Upper lobe of left lung (tissue), 6 donors: ENCODE measurements around the gene GABPA. TPM values are rescaled to one million over a fixed set of nuclear protein-coding genes. Genes with fewer than 3 reads are reported as not detected.
A peak's percentile ranks its signal among the peaks of the same experiment; 100 is the strongest.

Source experiments
- ATAC-seq, 2 donors: fragments of 200-7000 bp; cut with Tn5 transposase; one replicate each; pipeline ENCODE4 v1.9.1; 2022; ENCODE audit warnings: mild to moderate bottlenecking in 2 of 2, moderate library complexity in 2 of 2; ENCODE audit not compliant: low FRiP score in 2 of 2
- DNase-seq, 2 donors: peaks; one replicate each; pipeline ENCODE4 v3.0.0-alpha.2; 2019 to 2020
- H3K27ac ChIP-seq, 4 donors: fragments of 200-600 bp; sonication (generic); one replicate each; pipeline ENCODE4 v1.5.1; 2016 to 2019
- H3K27me3 ChIP-seq, 4 donors: fragments of 200-600 bp; sonication (generic); one replicate each; pipeline ENCODE4 v1.5.1; 2017 to 2019
- H3K36me3 ChIP-seq, 4 donors: fragments of 200-600 bp; sonication (generic); one replicate each; pipeline ENCODE4 v1.5.1; 2016 to 2019
- H3K4me1 ChIP-seq, 4 donors: fragments of 200-600 bp; sonication (generic); one replicate each; pipeline ENCODE4 v1.5.1; 2018 to 2019
- H3K4me3 ChIP-seq, 4 donors: fragments of 200-600 bp; sonication (generic); one replicate each; pipeline ENCODE4 v1.5.1; 2017 to 2019; ENCODE audit warnings: mild to moderate bottlenecking in 2 of 4, moderate library complexity in 1 of 4
- H3K9me3 ChIP-seq, 4 donors: fragments of 200-600 bp; sonication (generic); one replicate each; pipeline ENCODE4 v1.5.1; 2018 to 2019
- EP300 ChIP-seq, 4 donors: sonication (generic); formaldehyde crosslinking; IDR thresholded peaks; one replicate each; pipeline ENCODE4 v1.5.1; 2017; ENCODE audit warnings: antibody characterized with exemption in 4 of 4, control low read depth in 2 of 4
- POLR2A ChIP-seq, 4 donors: fragments of 450-650 bp; IDR thresholded peaks; one replicate each; pipeline ENCODE4 v1.5.1; 2016 to 2017; ENCODE audit warnings: antibody characterized with exemption in 4 of 4, mild to moderate bottlenecking in 2 of 4
- POLR2AphosphoS5 ChIP-seq, 2 donors: sonication (generic); formaldehyde crosslinking; IDR thresholded peaks; one replicate each; pipeline ENCODE4 v1.5.1; 2017; ENCODE audit warnings: antibody characterized with exemption in 2 of 2
- WGBS, 2 donors: methylation state at CpG; one replicate each; pipeline ENCODE4 v1.1.5; 2017 to 2018; 5-methylcytosine and 5-hydroxymethylcytosine counted together
- total RNA-seq, 6 donors: library from RNA; depleted of rRNA in 4 of 6; stranded (reverse); fragments of >200 nt in 4 of 6; gene quantifications; one replicate each; pipeline versions ENCODE4 v1.1.0 to v1.2.1, GENCODE V29; 2016 to 2021
- TF ChIP-seq, protein P1 (sequence below), 6 experiments: fragments of 450-650 bp in 4 of 6; fragments of 200-600 bp in 2 of 6; sonication (generic) in 2 of 6; IDR thresholded peaks; one replicate each; pipeline ENCODE4 v1.5.1; 2016 to 2019; ENCODE audit warnings: antibody characterized with exemption in 6 of 6
- donor health status: DM: no; HTN: no; CAD: no; lungs with moderate emphysema.
- donor health status: DM: no; HTN: yes; CAD: no; lungs with severe emphysema.

Gene GABPA
- total RNA-seq, 6 donors from 2014 or later: 10.0 to 31.6 (median 18.6) TPM

- WGBS, 2 donors: 96 to 100% methylated on average over 1 of the region's 1 CpG
- H3K36me3 ChIP-seq: peaks cover 0 to 59% (median 20%) of the 10 kb centered on the region in 4 donors
Measured at GRCh38 chr21:25752416-25752815, 17.6 kb downstream of the GABPA start.

GRCh38 chr21:25756190-25756932 lies 21.6 kb downstream of the GABPA start:
- H3K4me1 ChIP-seq: peaks cover 0 to 2% (median 0%) of the 10 kb centered on the region in 4 donors
- 60 to 66% methylated on average over 6 of the region's 6 CpGs for WGBS, 2 donors
- H3K27me3 ChIP-seq: no peaks in the 10 kb centered on the region
- DNase-seq (no peak), ATAC-seq (no peak)
- H3K9me3 ChIP-seq: no peaks in the 10 kb centered on the region
- TF ChIP-seq EP300 (IDR thresholded peaks at IDR 0.05) (no peak), POLR2AphosphoS5 (IDR thresholded peaks at IDR 0.05) (no peak), POLR2A (IDR thresholded peaks at IDR 0.05) (no peak)
- TF ChIP-seq, protein P1, sequence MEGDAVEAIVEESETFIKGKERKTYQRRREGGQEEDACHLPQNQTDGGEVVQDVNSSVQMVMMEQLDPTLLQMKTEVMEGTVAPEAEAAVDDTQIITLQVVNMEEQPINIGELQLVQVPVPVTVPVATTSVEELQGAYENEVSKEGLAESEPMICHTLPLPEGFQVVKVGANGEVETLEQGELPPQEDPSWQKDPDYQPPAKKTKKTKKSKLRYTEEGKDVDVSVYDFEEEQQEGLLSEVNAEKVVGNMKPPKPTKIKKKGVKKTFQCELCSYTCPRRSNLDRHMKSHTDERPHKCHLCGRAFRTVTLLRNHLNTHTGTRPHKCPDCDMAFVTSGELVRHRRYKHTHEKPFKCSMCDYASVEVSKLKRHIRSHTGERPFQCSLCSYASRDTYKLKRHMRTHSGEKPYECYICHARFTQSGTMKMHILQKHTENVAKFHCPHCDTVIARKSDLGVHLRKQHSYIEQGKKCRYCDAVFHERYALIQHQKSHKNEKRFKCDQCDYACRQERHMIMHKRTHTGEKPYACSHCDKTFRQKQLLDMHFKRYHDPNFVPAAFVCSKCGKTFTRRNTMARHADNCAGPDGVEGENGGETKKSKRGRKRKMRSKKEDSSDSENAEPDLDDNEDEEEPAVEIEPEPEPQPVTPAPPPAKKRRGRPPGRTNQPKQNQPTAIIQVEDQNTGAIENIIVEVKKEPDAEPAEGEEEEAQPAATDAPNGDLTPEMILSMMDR (IDR thresholded peaks at IDR 0.05): no peak
- H3K27ac ChIP-seq: peak overlapping the region; percentile 26 to 81 (median 42)
- H3K36me3 ChIP-seq: peaks cover 4 to 67% (median 29%) of the 10 kb centered on the region in 4 donors
- H3K4me3 ChIP-seq: peak overlapping the region in 1 of 4 donors; percentile 2

More at GRCh38 chr21:25752416-25752815, 17.6 kb downstream of the GABPA start:
- no peaks in the 10 kb centered on the region for H3K9me3 ChIP-seq
- no peak overlapping the region for H3K4me3 ChIP-seq
- no peaks in the 10 kb centered on the region for H3K27me3 ChIP-seq
- TF ChIP-seq POLR2AphosphoS5 (IDR thresholded peaks at IDR 0.05) (no peak), EP300 (IDR thresholded peaks at IDR 0.05) (no peak), POLR2A (IDR thresholded peaks at IDR 0.05) (no peak)
- TF ChIP-seq, protein P1 (IDR thresholded peaks at IDR 0.05): no peak
- ATAC-seq (no peak), DNase-seq (no peak)
- H3K27ac ChIP-seq: no peak overlapping the region
- peaks cover 0 to 2% (median 0%) of the 10 kb centered on the region in 4 donors for H3K4me1 ChIP-seq

- Histone ChIP-seq H3K27me3 (no peaks in the 10 kb centered on the region), H3K4me1 (peaks cover 0 to 2% (median 0%) of the 10 kb centered on the region in 4 donors), H3K36me3 (peaks cover 4 to 72% (median 24%) of the 10 kb centered on the region in 4 donors), H3K27ac (peak overlapping the region in 2 of 4 donors; percentile 47 to 81), H3K9me3 (no peaks in the 10 kb centered on the region), H3K4me3 (no peak overlapping the region)
- no peak for DNase-seq
- no peak for TF ChIP-seq POLR2AphosphoS5 (IDR thresholded peaks at IDR 0.05)
- TF ChIP-seq, protein P1 (IDR thresholded peaks at IDR 0.05): no peak
- TF ChIP-seq EP300 (IDR thresholded peaks at IDR 0.05): no peak
- no peak for TF ChIP-seq POLR2A (IDR thresholded peaks at IDR 0.05)
- no peak for ATAC-seq
Measured at GRCh38 chr21:25757531-25757930, 22.8 kb downstream of the GABPA start.

DNA sequence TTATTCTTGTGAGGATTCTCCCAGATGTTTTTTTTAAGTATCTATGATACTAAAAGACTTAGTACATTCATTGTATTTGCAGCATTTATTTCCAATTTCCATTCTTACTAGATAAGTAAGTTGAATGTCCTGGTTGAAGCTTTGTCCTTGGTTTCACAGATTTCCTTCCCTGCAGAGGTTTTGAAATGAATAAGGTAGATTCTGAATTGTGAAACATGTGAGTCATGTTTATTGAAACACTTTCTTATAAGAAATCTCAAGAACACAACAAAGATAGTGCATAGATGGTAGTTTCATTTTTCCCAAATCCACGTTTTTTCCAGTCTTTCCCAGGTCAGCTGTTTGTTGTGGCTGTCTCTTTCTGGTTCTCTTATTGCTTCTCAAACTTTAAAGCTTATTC lies 24.8 kb downstream of the GABPA start:
- DNase-seq: no peak
- Histone ChIP-seq H3K27me3 (no peaks in the 10 kb centered on the region), H3K4me3 (no peak overlapping the region), H3K36me3 (peaks cover 7 to 73% (median 31%) of the 10 kb centered on the region in 4 donors), H3K4me1 (peaks cover 0 to 2% (median 0%) of the 10 kb centered on the region in 4 donors), H3K9me3 (no peaks in the 10 kb centered on the region), H3K27ac (no peak overlapping the region)
- ATAC-seq: no peak
- no peak for TF ChIP-seq POLR2A (IDR thresholded peaks at IDR 0.05)
- TF ChIP-seq, protein P1 (IDR thresholded peaks at IDR 0.05): no peak
- TF ChIP-seq POLR2AphosphoS5 (IDR thresholded peaks at IDR 0.05): no peak
- no peak for TF ChIP-seq EP300 (IDR thresholded peaks at IDR 0.05)
- WGBS, 2 donors: 61 to 83% methylated on average over 1 of the region's 1 CpG
